Liver (tissue), 9 donors: ENCODE measurements around the gene TPX2. TPM values are rescaled to one million over a fixed set of nuclear protein-coding genes. Genes with fewer than 3 reads are reported as not detected.

Experiments used
- DNase-seq: peaks from one replicate; pipeline ENCODE4 v3.0.0-alpha.2; 2017; ENCODE audit warnings: low spot score
- H3K27ac ChIP-seq, 2 donors: one replicate each; pipeline ENCODE4 v1.7.0; 2013; ENCODE audit warnings: inconsistent platforms in 2 of 2, low read length in 2 of 2, control low read depth in 1 of 2, low read depth in 1 of 2, mild to moderate bottlenecking in 1 of 2
- H3K27me3 ChIP-seq, 4 donors: one replicate each; pipeline versions ENCODE4 v1.6.1 to v1.7.0; 2013; ENCODE audit warnings: low read length in 3 of 4, inconsistent platforms in 1 of 4, mild to moderate bottlenecking in 1 of 4, moderate library complexity in 1 of 4; ENCODE audit not compliant: control insufficient read depth in 4 of 4, insufficient read depth in 4 of 4
- H3K36me3 ChIP-seq, 4 donors: one replicate each; pipeline versions ENCODE4 v1.6.1 to v1.7.0; 2013; ENCODE audit warnings: low read length in 3 of 4, mild to moderate bottlenecking in 3 of 4, low read depth in 1 of 4, moderate library complexity in 1 of 4; ENCODE audit not compliant: control insufficient read depth in 4 of 4, insufficient read depth in 3 of 4
- H3K4me1 ChIP-seq, 4 donors: one replicate each; pipeline versions ENCODE4 v1.6.1 to v1.7.0; 2013; ENCODE audit warnings: low read length in 3 of 4, mild to moderate bottlenecking in 3 of 4, moderate library complexity in 1 of 4; ENCODE audit not compliant: control insufficient read depth in 4 of 4, insufficient read depth in 4 of 4
- H3K4me3 ChIP-seq, 3 donors: one replicate each; pipeline versions ENCODE4 v1.6.1 to v1.7.0; 2013; ENCODE audit warnings: low read length in 3 of 3, control low read depth in 1 of 3, low read depth in 1 of 3, mild to moderate bottlenecking in 1 of 3
- H3K9ac ChIP-seq, 2 donors: one replicate each; pipeline ENCODE4 v1.7.0; 2013; ENCODE audit warnings: low read length in 2 of 2, mild to moderate bottlenecking in 2 of 2, moderate library complexity in 2 of 2, control low read depth in 1 of 2, low read depth in 1 of 2
- H3K9me3 ChIP-seq, 4 donors: one replicate each; pipeline versions ENCODE4 v1.6.1 to v1.7.0; 2013; ENCODE audit warnings: low read length in 3 of 4; ENCODE audit not compliant: control insufficient read depth in 4 of 4
- EGR1 ChIP-seq, 2 donors: IDR thresholded peaks; 2 replicates each; pipeline ENCODE4 v1.6.1; 2016 to 2018; ENCODE audit warnings: antibody characterized with exemption in 2 of 2, low read depth in 2 of 2
- FOXA1 ChIP-seq: IDR thresholded peaks from 2 replicates; pipeline ENCODE4 v1.6.1; 2016; ENCODE audit warnings: antibody characterized with exemption
- FOXA2 ChIP-seq: IDR thresholded peaks from 2 replicates; pipeline ENCODE4 v1.6.1; 2016; ENCODE audit warnings: antibody characterized with exemption
- GABPA ChIP-seq, 2 donors: IDR thresholded peaks in 1 of 2; conservative IDR thresholded peaks in 1 of 2; 2 replicates each; pipeline ENCODE4 v1.6.1; 2016; ENCODE audit warnings: antibody characterized with exemption in 2 of 2, mild to moderate bottlenecking in 1 of 2, moderate library complexity in 1 of 2
- HNF4A ChIP-seq, 2 donors: conservative IDR thresholded peaks; 2 replicates each; pipeline ENCODE4 v1.6.1; 2016; ENCODE audit warnings: antibody characterized with exemption in 2 of 2, mild to moderate bottlenecking in 2 of 2
- HNF4G ChIP-seq: IDR thresholded peaks from 2 replicates; pipeline ENCODE4 v1.6.1; 2016; ENCODE audit warnings: antibody characterized with exemption
- JUND ChIP-seq, 2 donors: IDR thresholded peaks; 2 replicates each; pipeline ENCODE4 v1.6.1; 2016; ENCODE audit warnings: antibody characterized with exemption in 2 of 2
- NR2F2 ChIP-seq: IDR thresholded peaks from 2 replicates; pipeline ENCODE4 v1.6.1; 2016; ENCODE audit warnings: antibody characterized with exemption
- RAD21 ChIP-seq, 2 donors: IDR thresholded peaks; 2 replicates each; pipeline ENCODE4 v1.6.1; 2016; ENCODE audit warnings: antibody characterized with exemption in 2 of 2, mild to moderate bottlenecking in 2 of 2
- RXRA ChIP-seq, 2 donors: IDR thresholded peaks; 2 replicates each; pipeline ENCODE4 v1.6.1; 2017 to 2018; ENCODE audit warnings: antibody characterized with exemption in 2 of 2, mild to moderate bottlenecking in 1 of 2
- SP1 ChIP-seq: IDR thresholded peaks from 2 replicates; pipeline ENCODE4 v1.6.1; 2018; ENCODE audit warnings: antibody characterized with exemption, mild to moderate bottlenecking
- YY1 ChIP-seq: IDR thresholded peaks from 2 replicates; pipeline ENCODE4 v1.6.1; 2016; ENCODE audit warnings: antibody characterized with exemption, mild to moderate bottlenecking
- WGBS: extraction: QIAGEN DNeasy Blood & Tissue Kit; methylation state at CpG from one replicate; pipeline ENCODE4 v1.1.7; 2013; 5-methylcytosine and 5-hydroxymethylcytosine counted together
- polyA plus RNA-seq, 2 donors: library from polyadenylated mRNA; stranded (reverse) in 1 of 2; unstranded in 1 of 2; fragments of 200-250 nt in 1 of 2; fragments of >200 nt in 1 of 2; fragmentation: Nextera tagmentation in 1 of 2; extraction: Ambion mirVana in 1 of 2; gene quantifications; one replicate each; pipeline versions ENCODE4 v1.2.1 to v1.2.3, GENCODE V29; 2013 to 2015
- total RNA-seq, 2 donors: library from RNA; depleted of rRNA; stranded (reverse); fragments of >200 nt; gene quantifications; one replicate each; pipeline ENCODE4 v1.2.3, GENCODE V29; 2014
- TF ChIP-seq, protein P1 (sequence below): IDR thresholded peaks from 2 replicates; pipeline ENCODE4 v1.6.1; 2016; ENCODE audit warnings: antibody characterized with exemption
- TF ChIP-seq, protein P2 (sequence below): IDR thresholded peaks from 2 replicates; pipeline ENCODE4 v1.6.1; 2016; ENCODE audit warnings: antibody characterized with exemption
- TF ChIP-seq, protein P3 (sequence below): IDR thresholded peaks from 2 replicates; pipeline ENCODE4 v1.6.1; 2016; ENCODE audit warnings: antibody characterized with exemption, mild to moderate bottlenecking
- TF ChIP-seq, protein P4 (sequence below): IDR thresholded peaks from 2 replicates; pipeline ENCODE4 v1.6.1; 2016; ENCODE audit warnings: antibody characterized with exemption
- donor health status: healthy.
- donor health status: healthy.
- donor health status: healthy.
- donor health status: healthy.
- donor health status: healthy.

TPX2 gene
- total and polyA plus RNA-seq, 4 donors = 1.1 to 40.8 (median 2.4) TPM

DNA sequence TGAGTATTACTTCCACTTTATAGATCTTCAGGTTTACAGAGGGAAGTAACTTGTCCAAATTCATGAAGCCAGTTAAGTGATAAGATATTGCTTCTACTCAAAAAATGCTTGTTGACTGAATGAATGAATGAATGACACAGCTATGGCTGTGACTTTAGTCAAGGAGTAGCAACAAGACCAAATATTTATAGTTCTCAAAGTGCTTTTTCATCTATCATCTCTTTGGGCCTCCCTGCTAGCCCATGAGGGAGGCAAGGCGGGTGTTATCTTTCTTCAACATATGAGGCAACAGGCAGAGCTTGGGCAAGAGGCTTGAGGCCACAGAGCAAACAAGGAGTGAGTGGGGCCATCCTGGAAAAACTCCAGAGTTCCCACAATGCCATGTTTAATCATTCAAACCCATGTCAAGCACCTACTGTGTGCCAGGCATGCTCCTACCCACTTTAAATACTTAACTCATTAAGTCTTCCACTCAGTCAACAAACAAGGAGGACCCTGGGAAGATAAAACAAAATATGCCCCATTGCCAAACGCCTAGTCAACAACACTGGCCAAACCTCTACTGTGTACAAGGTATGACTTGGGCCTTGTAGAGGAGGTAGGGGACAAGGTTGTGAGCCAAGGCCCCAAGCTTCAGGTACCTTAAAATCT is 32.4 kb upstream of the TPX2 start:
- Histone ChIP-seq H3K4me3 (no peak overlapping the region), H3K9ac (no peak overlapping the region), H3K27me3 (no peaks in the 10 kb centered on the region), H3K4me1 (peaks cover 21 to 74% (median 58%) of the 10 kb centered on the region in 4 donors), H3K36me3 (peaks cover 0 to 5% (median 3%) of the 10 kb centered on the region in 4 donors), H3K27ac (peak overlapping the region; percentile 27 to 54), H3K9me3 (no peaks in the 10 kb centered on the region)
- 51% methylated on average over 2 of the region's 2 CpGs for WGBS
- TF ChIP-seq HNF4A (conservative IDR thresholded peaks at IDR 0.05) (peak; percentile 50 to 56), RXRA (IDR thresholded peaks at IDR 0.05) (peak; percentile 38 to 49), FOXA1 (no peak), GABPA (IDR thresholded peaks at IDR 0.05 in 1 of 2, conservative IDR thresholded peaks at IDR 0.05 in 1 of 2) (no peak), FOXA2 (peak; percentile 23), SP1 (peak; percentile 15), RAD21 (IDR thresholded peaks at IDR 0.05) (peak in 1 of 2 donors; percentile 14), JUND (IDR thresholded peaks at IDR 0.05) (no peak), NR2F2 (no peak), EGR1 (IDR thresholded peaks at IDR 0.05; ENCODE audit: low read depth in 2 of 2) (no peak), HNF4G (no peak)
- TF ChIP-seq, protein P1, sequence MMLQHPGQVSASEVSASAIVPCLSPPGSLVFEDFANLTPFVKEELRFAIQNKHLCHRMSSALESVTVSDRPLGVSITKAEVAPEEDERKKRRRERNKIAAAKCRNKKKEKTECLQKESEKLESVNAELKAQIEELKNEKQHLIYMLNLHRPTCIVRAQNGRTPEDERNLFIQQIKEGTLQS = peak; percentile 35
- TF ChIP-seq, protein P2, sequence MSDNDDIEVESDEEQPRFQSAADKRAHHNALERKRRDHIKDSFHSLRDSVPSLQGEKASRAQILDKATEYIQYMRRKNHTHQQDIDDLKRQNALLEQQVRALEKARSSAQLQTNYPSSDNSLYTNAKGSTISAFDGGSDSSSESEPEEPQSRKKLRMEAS = no peak
- TF ChIP-seq, protein P3, sequence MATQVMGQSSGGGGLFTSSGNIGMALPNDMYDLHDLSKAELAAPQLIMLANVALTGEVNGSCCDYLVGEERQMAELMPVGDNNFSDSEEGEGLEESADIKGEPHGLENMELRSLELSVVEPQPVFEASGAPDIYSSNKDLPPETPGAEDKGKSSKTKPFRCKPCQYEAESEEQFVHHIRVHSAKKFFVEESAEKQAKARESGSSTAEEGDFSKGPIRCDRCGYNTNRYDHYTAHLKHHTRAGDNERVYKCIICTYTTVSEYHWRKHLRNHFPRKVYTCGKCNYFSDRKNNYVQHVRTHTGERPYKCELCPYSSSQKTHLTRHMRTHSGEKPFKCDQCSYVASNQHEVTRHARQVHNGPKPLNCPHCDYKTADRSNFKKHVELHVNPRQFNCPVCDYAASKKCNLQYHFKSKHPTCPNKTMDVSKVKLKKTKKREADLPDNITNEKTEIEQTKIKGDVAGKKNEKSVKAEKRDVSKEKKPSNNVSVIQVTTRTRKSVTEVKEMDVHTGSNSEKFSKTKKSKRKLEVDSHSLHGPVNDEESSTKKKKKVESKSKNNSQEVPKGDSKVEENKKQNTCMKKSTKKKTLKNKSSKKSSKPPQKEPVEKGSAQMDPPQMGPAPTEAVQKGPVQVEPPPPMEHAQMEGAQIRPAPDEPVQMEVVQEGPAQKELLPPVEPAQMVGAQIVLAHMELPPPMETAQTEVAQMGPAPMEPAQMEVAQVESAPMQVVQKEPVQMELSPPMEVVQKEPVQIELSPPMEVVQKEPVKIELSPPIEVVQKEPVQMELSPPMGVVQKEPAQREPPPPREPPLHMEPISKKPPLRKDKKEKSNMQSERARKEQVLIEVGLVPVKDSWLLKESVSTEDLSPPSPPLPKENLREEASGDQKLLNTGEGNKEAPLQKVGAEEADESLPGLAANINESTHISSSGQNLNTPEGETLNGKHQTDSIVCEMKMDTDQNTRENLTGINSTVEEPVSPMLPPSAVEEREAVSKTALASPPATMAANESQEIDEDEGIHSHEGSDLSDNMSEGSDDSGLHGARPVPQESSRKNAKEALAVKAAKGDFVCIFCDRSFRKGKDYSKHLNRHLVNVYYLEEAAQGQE = no peak
- TF ChIP-seq, protein P4, sequence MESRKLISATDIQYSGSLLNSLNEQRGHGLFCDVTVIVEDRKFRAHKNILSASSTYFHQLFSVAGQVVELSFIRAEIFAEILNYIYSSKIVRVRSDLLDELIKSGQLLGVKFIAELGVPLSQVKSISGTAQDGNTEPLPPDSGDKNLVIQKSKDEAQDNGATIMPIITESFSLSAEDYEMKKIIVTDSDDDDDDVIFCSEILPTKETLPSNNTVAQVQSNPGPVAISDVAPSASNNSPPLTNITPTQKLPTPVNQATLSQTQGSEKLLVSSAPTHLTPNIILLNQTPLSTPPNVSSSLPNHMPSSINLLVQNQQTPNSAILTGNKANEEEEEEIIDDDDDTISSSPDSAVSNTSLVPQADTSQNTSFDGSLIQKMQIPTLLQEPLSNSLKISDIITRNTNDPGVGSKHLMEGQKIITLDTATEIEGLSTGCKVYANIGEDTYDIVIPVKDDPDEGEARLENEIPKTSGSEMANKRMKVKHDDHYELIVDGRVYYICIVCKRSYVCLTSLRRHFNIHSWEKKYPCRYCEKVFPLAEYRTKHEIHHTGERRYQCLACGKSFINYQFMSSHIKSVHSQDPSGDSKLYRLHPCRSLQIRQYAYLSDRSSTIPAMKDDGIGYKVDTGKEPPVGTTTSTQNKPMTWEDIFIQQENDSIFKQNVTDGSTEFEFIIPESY = no peak
- DNase-seq = peak; percentile 71

DNA sequence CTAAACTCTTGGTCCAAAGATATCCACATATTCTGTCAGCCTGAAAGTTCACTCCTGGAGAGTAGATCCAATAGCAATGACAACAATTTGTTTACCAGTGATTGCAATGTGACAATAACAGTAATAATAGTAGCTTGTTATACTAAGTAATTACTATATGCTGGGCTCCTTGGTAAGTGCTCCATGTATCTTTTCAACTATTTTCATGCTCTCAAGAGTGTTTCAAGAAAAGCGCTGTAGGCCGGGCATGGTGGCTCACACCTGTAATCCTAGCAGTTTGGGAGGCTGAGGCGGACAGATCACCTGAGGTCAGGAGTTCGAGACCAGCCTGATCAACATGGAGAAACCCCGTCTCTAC is 31.9 kb upstream of the TPX2 start:
- Histone ChIP-seq H3K9ac (no peak overlapping the region), H3K36me3 (peaks cover 0 to 5% (median 3%) of the 10 kb centered on the region in 4 donors), H3K9me3 (no peaks in the 10 kb centered on the region), H3K27me3 (no peaks in the 10 kb centered on the region), H3K27ac (peak overlapping the region in 1 of 2 donors; percentile 20), H3K4me3 (no peak overlapping the region), H3K4me1 (peaks cover 21 to 74% (median 62%) of the 10 kb centered on the region in 4 donors)
- WGBS = 96% methylated on average over 5 of the region's 5 CpGs
- DNase-seq = no peak
- TF ChIP-seq, protein P2 = no peak
- TF ChIP-seq RAD21 (IDR thresholded peaks at IDR 0.05) = no peak
- TF ChIP-seq NR2F2 = no peak
- TF ChIP-seq RXRA (IDR thresholded peaks at IDR 0.05) = no peak
- TF ChIP-seq JUND (IDR thresholded peaks at IDR 0.05) = no peak
- TF ChIP-seq GABPA (IDR thresholded peaks at IDR 0.05 in 1 of 2, conservative IDR thresholded peaks at IDR 0.05 in 1 of 2) = no peak
- no peak for TF ChIP-seq HNF4A (conservative IDR thresholded peaks at IDR 0.05)
- no peak for TF ChIP-seq FOXA1
- no peak for TF ChIP-seq HNF4G
- TF ChIP-seq EGR1 (IDR thresholded peaks at IDR 0.05; ENCODE audit: low read depth in 2 of 2) = no peak
- TF ChIP-seq, protein P3 = no peak
- TF ChIP-seq YY1 = no peak
